ENCODE results near the gene FBLN2.

The FBLN2 gene

DNA sequence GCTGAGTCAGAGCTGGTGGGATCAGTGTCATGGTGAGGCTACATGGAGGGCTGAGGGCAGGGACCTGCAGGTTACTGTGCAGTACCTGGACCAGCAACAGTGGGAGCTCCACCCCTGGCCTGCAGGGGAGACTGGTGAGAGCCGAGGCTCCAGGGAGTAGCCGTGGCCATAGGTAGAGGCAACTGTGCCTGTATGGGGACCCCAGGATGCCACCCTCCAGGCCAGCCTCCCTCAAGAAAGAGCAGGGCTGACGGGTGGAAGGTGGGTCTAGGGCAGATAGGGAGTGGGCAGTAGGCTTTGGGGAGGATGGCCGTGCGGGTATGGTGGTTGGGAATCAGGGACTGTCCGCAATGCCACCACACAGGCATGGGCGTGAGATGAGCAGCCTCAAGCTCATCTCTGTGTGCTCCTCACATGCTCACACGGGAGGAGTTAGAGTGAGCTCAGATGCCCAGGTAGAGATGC, 35.5 kb downstream of the FBLN2 start:
- no peak for DNase-seq

DNA sequence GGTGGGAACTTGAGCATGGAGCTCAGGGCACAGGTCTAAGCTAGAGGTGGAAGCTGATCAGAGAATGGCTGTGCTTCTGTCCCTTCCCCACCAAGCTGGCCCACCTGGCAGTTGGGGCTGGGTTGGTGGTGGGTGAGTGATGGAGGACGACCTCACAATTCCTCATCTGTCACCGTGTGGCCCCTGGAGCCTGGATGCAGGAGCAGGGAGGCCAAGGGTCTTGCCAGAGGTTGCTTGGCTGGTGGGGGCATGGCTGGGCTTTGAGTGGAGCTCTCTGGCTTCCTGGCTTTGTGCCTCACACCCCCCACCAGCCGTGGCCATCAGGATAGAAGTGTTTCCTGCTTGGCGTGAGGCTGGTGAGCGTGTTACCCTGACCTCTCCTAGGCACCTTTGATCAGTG, 36.0 kb downstream of the FBLN2 start:
- DNase-seq, result no peak

DNA sequence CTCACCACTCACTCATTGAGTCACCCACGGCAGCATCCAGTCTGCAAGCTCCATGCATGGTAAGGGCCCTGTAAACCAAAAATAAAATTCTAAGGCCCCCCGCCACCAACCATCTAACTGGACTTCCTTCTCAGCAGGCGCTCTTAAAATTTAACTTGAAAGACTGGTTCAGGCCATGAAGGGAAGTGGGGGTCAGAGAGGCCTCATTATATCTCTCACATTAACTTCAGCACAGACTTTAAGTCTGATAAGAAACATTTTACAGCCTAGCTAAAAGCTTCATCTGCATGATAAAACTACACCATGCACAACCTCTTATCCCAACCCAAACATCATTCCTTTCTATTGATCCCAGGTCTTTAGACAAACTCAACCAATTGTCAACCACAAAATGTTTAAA, 38.5 kb downstream of the FBLN2 start:
- no peak for DNase-seq

DNA sequence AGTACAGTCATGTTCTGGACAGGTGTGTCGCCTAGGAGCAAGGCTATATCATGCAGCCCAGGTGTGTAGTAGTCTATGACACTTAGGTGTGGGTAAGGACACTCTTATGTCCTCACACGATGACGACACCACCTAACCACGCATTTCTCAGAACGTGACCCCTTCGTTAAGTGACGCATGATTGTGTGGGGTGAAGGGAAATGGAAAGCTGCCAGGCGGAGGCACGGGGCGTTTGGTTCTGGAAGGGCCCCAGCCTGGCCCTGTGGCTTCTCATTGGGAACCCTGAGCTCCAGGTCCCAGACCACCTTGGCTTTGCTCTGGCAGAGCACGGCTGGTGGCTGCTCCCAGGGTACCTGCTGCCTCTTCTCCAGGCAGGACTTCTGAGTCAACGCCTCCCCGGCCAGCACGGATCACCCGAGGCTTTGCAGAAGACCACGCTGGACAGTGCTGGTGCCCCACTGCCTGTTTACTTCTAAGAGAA, 39.3 kb downstream of the FBLN2 start:
- no peak for DNase-seq

DNA sequence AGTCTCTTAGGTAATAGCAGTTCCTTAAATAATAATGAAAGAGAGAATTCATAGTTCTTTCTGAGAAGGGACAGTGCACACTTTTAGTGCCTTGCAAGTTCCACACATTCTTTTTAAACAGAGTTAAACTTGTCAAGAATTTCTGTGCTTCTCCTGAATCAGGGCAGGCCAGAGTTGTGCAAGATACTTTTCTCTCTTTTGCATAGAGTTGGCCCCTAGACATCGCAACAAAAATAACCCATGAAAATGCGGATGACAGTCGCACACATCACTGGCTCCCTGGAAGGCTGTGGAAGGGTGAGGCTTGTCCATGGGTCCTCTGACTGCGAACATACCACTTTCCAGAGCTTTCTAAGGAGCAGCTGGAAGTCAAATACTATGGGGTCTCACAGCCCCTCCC, 40.1 kb downstream of the FBLN2 start:
- no peak for DNase-seq

DNA sequence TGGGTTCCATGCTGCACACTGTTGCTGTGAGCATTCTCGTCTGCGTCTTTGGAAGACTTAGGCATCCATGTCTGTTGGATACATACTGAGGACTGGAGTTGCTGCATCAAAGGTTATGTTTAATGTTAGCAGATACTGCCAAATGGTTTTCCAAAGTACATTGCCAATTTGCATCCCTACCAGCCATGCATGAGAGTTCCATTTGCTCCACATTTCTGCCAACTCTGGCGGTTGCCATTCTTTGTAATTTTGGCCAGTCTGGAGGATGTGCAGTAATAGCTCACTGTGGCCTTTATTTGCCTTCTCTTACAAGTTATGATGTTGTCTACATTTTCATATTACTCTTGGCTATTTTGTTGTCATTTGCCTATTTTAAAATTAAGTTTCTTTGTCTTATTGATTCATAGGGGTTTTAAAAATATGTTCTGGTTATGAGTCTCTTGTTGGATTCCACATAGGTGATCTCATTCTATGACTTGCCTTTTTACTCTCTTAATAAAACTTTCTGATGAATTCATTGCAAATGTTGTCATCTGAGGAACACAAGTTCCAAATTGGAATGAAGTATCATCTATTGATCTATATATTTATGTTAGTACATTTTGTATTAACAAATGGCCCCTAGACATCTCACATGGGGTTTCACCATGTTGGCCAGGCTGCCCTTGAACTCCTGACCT, 42.1 kb downstream of the FBLN2 start:
- no peak for DNase-seq

DNA sequence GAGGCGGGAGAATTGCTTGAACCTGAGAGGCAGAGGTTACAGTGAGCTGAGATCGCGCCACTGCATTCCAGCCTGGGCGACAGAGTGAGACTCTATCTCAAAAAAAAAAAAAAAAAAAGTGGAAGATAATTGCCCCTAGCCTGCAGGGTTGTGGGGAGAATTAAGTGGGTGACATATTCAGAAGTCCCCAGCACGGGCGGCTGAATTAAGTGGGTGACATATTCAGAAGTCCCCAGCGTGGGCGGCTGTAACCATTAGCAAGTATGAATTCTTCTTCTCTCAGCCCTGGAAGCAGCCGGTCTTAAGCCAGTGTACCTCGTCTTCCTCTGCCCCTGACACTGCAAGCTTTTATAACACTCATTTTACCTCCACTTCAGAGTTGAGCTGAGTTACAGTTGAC, 44.7 kb downstream of the FBLN2 start:
- no peak for DNase-seq

DNA sequence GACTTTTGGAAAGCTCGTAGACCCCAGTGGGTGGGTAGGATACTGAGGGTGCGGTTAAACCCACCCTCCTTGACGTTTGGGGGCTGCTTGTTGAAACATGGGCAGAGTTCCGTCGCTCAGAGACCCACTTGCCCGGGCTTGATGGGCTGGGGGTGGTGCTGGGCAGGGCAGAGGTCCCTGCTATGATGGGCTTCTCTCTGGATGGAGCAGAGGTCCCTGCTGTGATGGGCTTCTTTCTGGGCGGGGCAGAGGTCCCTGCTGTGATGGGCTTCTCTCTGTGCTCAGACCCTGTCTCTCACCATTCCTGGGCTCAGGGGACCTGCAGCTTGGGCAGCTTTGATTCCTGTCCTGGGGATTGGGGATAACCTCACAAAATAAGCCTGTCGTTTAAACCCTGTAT, 45.2 kb downstream of the FBLN2 start:
- DNase-seq, result no peak

DNA sequence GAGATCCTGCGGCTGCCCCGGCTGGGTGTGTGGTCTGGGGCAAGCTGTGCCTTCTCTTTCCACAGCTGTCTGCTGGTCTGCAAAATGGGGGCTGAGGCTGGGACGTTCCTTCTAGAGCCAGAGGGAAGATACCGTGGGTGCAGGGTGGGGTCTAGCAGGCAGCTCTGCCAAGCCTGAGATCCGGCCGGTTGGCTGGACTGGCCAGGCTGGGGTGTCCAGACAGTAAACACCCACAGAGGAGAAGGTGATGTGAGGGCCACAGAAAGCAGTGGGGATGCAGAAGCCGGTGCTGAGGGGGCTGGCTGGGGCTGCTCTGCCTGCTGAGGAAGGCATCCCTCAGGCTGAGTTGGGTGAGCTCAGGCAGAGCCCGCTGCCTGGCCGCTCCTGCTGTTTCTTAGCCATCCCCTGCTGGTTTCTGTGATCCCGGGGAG, 46.1 kb downstream of the FBLN2 start:
- DNase-seq, result no peak

DNA sequence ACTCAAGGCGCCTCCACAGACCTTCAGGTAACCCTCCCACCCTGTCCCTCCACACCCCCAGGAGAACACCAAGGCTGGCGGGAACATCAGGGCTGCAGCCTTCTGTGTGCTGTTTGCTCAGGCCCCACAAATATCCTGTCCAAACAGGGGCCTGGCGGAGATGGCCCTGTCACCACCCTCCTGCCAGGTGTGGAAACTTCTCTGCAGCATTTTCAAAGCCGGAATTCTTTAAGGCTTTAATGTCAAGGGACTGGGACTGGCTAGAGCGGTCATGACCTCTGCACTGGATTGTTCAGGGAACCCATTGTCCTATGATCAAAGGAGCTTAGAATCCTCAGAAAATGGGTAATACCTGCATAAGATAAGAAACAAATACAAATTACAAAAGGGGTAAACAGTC, 46.6 kb downstream of the FBLN2 start:
- no peak for DNase-seq

DNA sequence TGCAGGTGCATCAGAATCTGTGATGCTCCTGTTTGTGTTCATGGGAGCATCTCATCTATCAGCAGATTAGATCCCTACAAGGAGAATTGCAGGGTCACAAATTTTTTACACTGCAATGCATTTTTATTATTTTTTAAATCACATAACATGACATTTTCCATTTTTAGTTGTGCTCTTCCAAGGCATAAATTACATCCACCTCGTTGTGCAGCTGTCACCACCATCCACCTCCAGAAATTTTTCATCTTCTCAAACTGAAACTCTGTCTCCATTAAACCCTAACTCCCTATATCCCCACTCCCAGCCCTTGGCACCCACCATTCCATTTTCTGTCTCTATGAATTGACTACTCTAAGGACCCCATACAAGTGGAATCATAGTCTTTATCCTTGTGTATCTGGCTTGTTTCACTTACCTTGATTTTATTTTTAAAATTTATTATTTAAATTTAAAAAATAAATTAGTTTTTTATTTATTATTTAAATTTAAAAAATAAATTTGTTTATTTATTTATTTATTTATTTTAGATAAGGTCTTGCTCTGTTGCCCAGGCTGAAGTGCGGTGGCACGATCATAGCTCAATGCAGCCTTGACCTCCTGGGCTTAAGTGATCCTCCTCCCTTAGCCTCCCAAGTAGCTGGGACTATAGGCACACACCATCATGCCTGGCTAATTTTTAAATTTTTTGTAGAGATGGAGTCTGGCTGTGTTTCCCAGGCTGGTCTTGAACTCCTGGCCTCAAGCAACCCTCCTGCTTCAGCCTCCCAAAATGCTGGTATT, 47.7 kb downstream of the FBLN2 start:
- no peak for DNase-seq

DNA sequence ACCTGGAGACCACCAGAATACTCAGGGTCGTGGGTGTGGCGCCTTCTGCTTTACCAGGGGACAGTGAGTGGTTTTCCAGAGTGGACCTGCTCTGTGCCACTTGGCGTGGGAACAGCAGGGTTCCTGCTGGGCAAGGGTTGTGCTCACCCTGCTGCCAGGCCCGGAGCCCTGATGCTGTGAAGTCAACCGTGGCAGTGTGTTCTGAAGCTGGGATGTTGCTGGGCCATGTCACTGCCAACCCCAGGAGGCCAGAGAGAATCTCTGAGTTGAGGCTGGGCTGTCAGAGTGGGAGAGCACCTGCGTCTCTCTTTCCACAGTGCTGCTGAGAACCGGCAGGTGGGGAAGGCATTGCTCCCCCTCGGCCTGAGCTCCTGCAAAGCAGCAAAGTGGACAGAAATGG, 48.7 kb downstream of the FBLN2 start:
- DNase-seq, result no peak

DNA sequence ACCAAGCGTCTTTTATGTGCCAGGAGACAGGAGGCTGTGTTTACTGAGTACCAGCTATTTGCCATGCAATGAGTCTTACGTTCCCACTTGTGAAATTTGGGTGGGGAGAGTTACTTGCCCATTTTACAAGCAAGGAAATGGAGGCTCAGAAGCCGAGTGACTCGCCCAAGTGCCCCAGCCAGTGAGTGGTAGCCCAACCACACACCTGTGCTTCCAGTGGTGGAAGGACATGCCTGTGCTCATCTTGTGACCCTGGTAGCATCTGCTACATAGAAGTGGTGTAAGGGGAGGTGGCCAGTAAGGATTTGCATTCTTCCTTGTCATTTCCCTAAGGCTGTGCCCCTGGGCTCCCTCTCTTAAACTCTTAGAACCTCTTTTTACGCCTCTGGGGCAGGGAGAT, 49.3 kb downstream of the FBLN2 start:
- DNase-seq, result no peak

DNA sequence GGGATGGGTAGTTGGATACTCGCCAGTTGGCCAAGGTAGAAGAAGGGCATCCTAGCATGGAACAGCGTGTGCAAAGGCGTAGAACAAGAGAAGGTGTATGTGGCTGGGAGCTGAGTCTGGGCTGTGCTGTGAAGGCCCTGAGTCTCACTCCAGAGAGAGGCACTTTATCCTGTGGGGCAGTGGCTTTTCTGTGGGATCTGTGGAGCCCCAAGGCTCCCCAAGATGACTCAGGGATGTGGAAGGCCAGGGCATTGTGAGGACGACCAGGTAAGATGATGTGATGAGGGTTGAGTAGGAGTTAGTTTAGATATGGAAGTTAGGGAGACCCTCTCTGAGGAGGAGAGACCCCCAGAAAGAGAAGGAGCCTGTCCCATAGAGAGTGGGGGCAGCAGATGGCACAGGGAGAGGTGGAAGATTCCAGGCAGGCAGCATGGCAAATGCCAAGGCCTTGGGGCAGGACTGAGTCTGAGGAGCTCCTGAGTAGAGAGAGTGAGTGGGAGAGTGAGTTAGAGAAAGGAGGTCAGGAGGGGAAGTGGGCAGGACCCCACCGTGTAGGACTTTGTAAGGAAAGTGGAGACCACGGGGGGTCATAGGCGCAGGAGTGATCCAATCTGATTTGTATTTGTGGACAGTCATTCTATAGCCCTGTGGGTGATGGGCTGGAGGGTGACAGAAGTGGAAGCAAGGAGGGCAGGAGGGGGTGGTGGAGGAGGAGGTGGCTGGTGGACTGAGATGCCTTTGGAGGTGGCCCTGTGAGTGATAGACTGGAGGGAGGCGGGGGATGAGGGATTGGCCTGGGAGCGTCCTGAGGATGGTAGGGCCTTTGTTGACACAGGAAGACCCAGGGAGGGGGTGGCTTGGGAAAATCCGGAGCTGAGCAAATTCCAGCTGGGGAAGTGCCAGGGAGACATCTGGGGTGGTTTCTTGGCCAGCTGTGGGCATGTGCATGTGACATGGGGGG, 50.3 kb downstream of the FBLN2 start:
- DNase-seq, result no peak

DNA sequence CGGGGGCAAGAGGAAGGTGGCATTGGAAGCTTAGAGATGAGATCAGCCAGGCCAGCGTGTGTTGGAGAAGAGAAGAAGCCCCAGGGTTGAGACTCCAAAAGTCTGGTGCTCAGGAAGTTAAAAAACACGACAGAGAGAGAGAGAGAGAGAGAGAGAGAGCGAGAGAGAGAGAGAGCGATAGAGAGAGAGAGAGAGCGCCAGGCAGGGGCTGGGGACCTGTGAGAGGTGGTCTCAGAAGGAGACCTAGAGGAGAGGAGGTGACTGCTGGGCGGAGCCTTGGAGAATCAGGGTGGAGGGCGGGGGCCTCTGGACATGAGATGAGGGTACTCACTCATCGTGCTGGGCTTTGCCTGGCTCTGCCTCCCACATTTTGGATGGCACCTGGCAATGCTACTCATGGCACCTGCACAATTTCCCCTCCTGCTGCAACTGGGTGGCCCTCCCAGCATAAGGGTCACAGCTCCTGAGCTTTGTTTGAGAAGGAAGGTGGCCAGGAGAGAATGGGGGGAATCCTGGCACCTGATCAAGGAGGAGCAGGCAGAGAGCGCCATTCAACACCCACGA, 51.0 kb downstream of the FBLN2 start:
- no peak for DNase-seq

DNA sequence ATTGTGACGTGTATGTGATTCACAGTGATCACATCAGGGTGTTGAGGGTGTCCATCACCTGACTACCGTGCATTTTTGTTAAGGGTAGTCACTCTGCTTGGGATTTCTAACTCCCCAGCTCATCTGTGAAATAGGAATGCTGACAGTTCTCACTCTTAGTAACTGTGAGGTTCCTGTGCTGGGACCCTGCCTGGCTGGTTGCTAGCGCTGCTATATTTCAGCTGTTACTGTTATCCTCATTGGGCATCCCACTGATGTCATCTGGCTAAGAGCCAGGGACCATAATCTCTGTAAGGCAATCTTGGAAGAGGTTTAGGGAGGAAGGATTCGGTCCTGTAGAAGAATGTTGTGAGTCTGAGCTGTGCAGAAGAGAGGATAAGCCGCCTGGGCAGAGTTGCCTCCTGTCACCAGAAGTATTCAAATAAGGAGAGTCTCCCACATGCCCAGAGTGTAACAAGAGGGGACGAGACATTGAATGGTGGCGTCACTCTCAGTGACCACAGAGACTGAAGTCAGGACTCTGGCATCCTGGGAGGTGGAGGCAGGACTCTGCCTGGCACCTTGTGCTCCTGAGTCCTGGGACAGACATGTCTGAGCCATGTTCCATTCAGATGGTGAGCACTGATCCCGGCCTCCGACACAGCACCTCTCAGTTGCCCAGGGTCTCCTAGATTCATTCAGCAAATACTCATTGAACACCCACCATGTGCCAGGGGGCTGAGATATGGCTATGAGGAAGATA, 52.2 kb downstream of the FBLN2 start:
- DNase-seq, result peak; percentile 78

DNA sequence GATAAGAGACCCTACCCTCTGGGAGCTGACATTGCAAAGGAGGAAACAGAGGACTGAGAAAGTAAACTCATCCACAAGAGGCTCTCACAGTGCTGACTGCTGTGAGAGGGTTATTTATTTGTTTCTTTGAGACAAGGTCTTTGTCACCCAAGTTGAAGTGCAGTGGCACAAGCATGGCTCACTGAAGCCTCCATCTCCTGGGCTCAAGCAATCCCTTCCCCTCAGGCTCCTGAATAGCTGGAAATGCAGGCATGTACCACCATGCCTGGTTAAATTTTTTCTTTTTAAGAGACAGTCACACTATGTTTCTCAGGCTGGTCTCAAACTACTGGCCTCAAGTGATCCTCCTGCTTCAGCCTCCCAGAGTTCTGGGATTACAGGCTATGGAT, 52.8 kb downstream of the FBLN2 start:
- no peak for DNase-seq

DNA sequence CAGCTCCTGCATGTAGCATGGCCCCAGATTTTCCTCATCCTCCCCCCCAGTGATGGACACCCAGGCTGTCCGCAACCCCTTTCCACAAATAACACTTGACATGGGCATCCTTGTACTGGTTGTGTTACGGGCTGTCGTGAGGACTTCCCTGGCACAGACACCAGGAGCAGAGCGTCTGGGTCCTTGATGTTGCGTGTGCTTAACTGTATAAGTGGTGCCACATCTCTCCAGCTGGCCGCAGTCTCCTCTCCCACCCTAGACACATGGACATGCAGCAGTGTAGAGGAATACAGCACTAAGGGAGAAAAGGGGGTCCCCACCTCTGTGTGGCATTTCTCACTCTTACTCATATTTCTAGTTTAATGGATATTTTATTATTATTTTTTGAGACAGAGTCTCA, 56.6 kb downstream of the FBLN2 start:
- no peak for DNase-seq

DNA sequence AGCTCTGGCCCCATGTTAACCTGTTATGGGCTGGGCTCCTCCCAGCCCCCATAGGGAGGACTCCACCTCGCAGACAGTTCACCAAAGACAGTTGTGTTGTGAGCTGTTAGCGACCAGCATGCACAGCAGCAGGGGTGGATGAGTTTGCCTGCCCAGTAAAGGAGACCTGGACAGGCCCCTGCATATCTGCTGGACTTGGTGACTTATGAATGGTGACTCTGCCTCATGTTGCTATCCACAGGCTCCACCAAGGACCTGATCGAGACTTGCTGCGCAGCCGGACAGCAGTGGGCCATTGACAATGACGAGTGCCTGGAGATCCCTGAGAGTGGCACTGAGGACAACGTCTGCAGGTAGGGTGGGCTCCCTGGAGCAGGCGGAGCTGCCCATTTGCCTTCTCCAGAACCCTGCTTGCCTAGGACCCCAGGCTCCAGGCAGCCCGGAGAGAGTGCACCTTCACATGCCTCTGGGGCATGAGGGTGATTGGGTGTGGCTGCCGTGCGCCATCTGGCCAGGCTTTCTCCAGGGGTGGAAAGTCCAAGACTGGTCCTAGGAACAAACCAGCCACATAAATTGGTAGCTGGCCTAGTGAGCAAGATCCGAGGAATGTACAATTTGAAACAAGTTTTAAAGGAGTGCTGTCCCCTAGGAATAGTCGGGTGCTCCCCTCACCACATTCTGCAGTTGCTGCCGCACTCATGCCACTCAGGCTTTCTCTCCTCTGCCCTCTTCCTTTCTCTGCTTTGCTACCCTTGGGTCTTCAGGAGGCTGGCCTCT, 59.1 kb downstream of the FBLN2 start:
- no peak for DNase-seq

DNA sequence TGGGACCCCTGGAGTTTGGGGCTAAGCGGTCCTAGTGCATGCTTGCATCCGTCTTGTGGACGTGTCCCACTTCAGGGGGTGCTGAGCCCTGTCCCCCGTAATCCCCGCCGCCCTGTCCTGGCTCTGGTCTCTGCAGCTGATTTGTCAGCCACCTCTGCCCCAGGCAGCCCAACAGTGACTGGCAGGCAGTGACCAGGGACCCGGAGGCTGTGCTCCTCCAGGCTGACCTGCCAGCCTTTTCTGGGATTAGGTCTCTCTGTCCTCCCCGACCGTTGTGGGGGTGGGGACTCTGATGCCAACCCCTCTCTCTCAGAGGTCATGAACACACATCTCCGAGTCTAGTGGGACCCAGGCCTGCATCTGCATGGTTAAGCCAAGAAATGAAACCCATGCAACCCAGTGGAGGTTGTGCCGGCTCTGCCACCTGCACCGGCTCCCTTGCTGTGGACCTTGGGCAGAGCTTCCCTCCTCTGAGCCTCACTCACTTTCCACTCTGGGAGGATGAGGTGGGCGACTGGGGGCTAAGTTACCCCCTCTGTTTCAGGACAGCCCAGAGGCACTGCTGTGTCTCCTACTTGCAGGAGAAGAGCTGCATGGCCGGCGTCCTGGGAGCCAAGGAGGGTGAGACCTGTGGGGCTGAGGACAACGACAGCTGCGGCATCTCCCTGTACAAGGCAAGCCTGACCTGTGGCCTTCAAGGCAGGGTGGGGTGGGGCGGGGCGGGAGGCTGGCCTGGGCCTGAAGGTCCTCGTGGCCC, 60.2 kb downstream of the FBLN2 start:
- no peak for DNase-seq
